Colonic mucosa (tissue), 4 donors: Measurements from ENCODE around the gene MAML2. TPM values are rescaled to one million over a fixed set of nuclear protein-coding genes. Genes with fewer than 3 reads are reported as not detected.

Experiments used
- DNase-seq: peaks from one replicate; pipeline ENCODE4 v3.0.0-alpha.2; 2020
- H3K27ac ChIP-seq: fragments of 200-600 bp; one replicate; pipeline ENCODE4 v1.8.0; 2021
- H3K27me3 ChIP-seq: fragments of 200-600 bp; one replicate; pipeline ENCODE4 v1.8.0; 2021
- H3K36me3 ChIP-seq: fragments of 200-600 bp; one replicate; pipeline ENCODE4 v1.8.0; 2021
- H3K4me1 ChIP-seq: fragments of 200-600 bp; one replicate; pipeline ENCODE4 v1.8.0; 2021; ENCODE audit warnings: mild to moderate bottlenecking
- H3K4me3 ChIP-seq: fragments of 200-600 bp; one replicate; pipeline ENCODE4 v1.8.0; 2021
- H3K9ac ChIP-seq, 2 donors: one replicate each; pipeline ENCODE4 v1.7.0; 2013; ENCODE audit warnings: control low read depth in 2 of 2, low read depth in 2 of 2, low read length in 2 of 2
- H3K9me3 ChIP-seq: fragments of 200-600 bp; one replicate; pipeline ENCODE4 v1.8.0; 2021
- intact Hi-C: fragments of 100-400 bp; cut with DNase I; formaldehyde crosslinking; loops from one replicate; pipeline ENCODE4 v1.14.1; 2022
- total RNA-seq, 2 donors: library from RNA; stranded (reverse); fragmentation: NEBNext Ultra II Directional in 1 of 2; extraction: Animal tissue kit (Norgen Biotek cat#: 25700) in 1 of 2; gene quantifications; one replicate each; pipeline ENCODE4 v1.2.1, GENCODE V29; 2021
- TF ChIP-seq, protein P1 (sequence below): fragments of 200-600 bp; IDR thresholded peaks from one replicate; pipeline ENCODE4 v1.8.0; 2022; ENCODE audit warnings: antibody characterized with exemption, mild to moderate bottlenecking
- donor health status: healthy.
- donor health status: DM: no; HTN: no; CAD: no.
- donor health status: DM: no; HTN: no; CAD: no.

Gene MAML2
- total RNA-seq, 2 donors from 2014 or later: 10.4 to 11.0 TPM

DNA sequence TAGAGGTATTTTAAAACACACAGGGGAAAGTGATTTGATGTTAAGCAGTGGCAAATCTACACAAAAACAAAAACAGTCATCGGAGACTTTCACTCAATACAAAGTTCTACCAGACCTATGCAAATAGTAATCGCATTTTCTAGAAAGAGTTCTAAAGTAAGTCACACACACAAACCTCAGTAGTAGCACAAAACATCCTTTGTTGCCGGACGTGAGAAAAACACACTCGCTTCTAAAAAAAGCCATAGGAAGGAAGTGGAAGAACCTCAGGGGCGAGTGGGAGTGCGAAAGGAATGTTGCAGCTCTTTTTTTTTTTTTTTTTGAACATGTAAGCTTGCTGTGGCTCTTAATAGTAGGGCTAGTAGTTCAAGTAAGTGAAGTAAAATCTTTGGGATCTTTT is 88.9 kb downstream of the MAML2 start:
- no peaks in the 10 kb centered on the region for H3K27me3 ChIP-seq
- TF ChIP-seq, protein P1, sequence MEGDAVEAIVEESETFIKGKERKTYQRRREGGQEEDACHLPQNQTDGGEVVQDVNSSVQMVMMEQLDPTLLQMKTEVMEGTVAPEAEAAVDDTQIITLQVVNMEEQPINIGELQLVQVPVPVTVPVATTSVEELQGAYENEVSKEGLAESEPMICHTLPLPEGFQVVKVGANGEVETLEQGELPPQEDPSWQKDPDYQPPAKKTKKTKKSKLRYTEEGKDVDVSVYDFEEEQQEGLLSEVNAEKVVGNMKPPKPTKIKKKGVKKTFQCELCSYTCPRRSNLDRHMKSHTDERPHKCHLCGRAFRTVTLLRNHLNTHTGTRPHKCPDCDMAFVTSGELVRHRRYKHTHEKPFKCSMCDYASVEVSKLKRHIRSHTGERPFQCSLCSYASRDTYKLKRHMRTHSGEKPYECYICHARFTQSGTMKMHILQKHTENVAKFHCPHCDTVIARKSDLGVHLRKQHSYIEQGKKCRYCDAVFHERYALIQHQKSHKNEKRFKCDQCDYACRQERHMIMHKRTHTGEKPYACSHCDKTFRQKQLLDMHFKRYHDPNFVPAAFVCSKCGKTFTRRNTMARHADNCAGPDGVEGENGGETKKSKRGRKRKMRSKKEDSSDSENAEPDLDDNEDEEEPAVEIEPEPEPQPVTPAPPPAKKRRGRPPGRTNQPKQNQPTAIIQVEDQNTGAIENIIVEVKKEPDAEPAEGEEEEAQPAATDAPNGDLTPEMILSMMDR: no peak
- peaks cover 3% of the 10 kb centered on the region for H3K4me1 ChIP-seq
- no peaks in the 10 kb centered on the region for H3K9me3 ChIP-seq
- no peak overlapping the region for H3K9ac ChIP-seq
- no peaks in the 10 kb centered on the region for H3K36me3 ChIP-seq
- no peak overlapping the region for H3K4me3 ChIP-seq
- intact Hi-C loops: no loop called here
- H3K27ac ChIP-seq: no peak overlapping the region
- no peak for DNase-seq

GRCh38 chr11:96246718-96247552 is 96.1 kb downstream of the MAML2 start:
- DNase-seq: no peak
- Histone ChIP-seq H3K9me3 (no peaks in the 10 kb centered on the region), H3K27me3 (no peaks in the 10 kb centered on the region), H3K4me1 (peaks cover 8% of the 10 kb centered on the region), H3K9ac (no peak overlapping the region), H3K4me3 (no peak overlapping the region), H3K27ac (no peak overlapping the region), H3K36me3 (no peaks in the 10 kb centered on the region)
- intact Hi-C loops: no loop called here
- TF ChIP-seq, protein P1: no peak

DNA sequence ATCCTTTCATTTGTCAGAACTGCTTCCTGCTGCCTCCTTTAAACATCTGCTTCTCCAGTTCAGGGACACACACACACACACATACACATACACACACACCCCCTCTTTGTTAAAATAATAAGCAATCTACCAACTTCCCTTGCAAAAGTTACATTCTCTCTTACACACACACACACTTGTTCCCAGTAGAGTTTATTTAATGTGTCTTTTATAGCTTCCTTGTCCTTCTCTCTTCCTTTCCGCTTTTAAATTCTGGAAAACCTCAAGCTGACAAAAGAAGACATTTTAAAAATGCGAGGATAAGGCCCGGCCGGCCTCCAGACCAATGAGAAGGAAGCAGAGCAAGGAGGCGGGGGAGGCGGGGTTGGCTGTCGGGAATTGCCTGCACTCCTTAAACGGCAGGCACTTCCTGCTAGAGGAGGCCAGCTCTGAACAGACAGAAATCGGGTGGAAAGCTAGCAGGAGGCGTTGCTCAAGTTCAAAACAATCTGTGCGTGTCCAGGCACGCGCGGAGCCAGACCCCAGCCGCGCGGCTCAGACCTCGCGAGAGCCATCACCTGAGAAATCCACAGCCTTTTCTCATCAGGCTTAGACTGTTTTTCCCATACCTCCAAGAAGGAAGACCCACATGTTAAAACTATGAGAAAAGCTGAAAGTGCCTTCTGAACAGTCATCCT is 99.9 kb downstream of the MAML2 start:
- Histone ChIP-seq H3K27ac (peak overlapping the region; percentile 90), H3K4me3 (peak overlapping the region; percentile 24), H3K4me1 (peaks cover 15% of the 10 kb centered on the region), H3K36me3 (no peaks in the 10 kb centered on the region), H3K9ac (peak overlapping the region; percentile 59 to 73), H3K27me3 (no peaks in the 10 kb centered on the region), H3K9me3 (no peaks in the 10 kb centered on the region)
- TF ChIP-seq, protein P1: no peak
- intact Hi-C loops: no loop called here
- peak; percentile 96 for DNase-seq

- peaks cover 15% of the 10 kb centered on the region for H3K4me1 ChIP-seq
- TF ChIP-seq, protein P1: no peak
- peak overlapping the region; percentile 24 for H3K4me3 ChIP-seq
- no peaks in the 10 kb centered on the region for H3K27me3 ChIP-seq
- H3K27ac ChIP-seq: peak overlapping the region; percentile 90
- H3K9me3 ChIP-seq: no peaks in the 10 kb centered on the region
- H3K9ac ChIP-seq: peak overlapping the region in 1 of 2 donors; percentile 73
- DNase-seq: no peak
- intact Hi-C loops: no loop called here
- no peaks in the 10 kb centered on the region for H3K36me3 ChIP-seq
These were observed 100.7 kb downstream of the MAML2 start for GRCh38 chr11:96242191-96242847.

DNA sequence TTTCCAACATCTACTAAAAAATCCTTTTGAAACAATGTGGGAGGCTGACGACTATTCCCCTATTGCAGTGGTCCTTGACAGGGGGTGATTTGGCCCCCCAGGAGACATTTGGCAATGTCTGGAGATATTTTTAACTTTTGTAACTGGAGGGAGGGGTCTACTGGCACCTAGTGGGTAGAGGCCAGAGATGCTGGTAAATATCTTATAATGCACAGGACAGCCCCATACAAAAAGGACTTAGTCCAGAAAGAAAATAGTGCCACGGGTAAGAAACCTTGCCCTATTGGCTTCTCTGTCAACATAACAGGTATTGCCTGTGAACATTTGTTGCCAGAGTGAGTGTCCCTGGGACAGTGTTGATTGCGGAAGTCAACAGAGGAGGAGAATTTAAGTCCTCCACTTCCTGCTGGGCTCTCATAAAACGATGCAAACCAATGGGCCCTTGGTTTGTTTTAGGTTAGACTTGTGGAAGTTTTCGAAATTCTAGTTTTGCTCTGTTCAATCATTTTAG is 101.6 kb downstream of the MAML2 start:
- H3K27me3 ChIP-seq: no peaks in the 10 kb centered on the region
- H3K27ac ChIP-seq: peak overlapping the region; percentile 90
- H3K4me3 ChIP-seq: no peak overlapping the region
- TF ChIP-seq, protein P1: no peak
- peak; percentile 72 for DNase-seq
- H3K36me3 ChIP-seq: no peaks in the 10 kb centered on the region
- H3K9me3 ChIP-seq: no peaks in the 10 kb centered on the region
- intact Hi-C loops: no loop called here
- peaks cover 15% of the 10 kb centered on the region for H3K4me1 ChIP-seq
- peak overlapping the region in 1 of 2 donors; percentile 2 for H3K9ac ChIP-seq
